C4-2B (cell line): ENCODE data around the gene RNASEH1.
"Not testable (repeated sequence)": the region's sequence is repeated elsewhere in the genome, so short reads cannot be mapped to it uniquely, and the experiment has no call there.

Source experiments
- H3K27ac ChIP-seq: fragments of 450-650 bp; 2 replicates; pipeline ENCODE4 v1.5.1; 2017
- ZFX ChIP-seq: fragments of 450-650 bp; IDR thresholded peaks from 2 replicates; pipeline ENCODE4 v1.6.1; 2017
- TF ChIP-seq, protein P1 (sequence below): fragments of 450-650 bp; conservative IDR thresholded peaks from 2 replicates; pipeline ENCODE4 v1.5.1; 2017; ENCODE audit warnings: mild to moderate bottlenecking

The RNASEH1 gene

DNA sequence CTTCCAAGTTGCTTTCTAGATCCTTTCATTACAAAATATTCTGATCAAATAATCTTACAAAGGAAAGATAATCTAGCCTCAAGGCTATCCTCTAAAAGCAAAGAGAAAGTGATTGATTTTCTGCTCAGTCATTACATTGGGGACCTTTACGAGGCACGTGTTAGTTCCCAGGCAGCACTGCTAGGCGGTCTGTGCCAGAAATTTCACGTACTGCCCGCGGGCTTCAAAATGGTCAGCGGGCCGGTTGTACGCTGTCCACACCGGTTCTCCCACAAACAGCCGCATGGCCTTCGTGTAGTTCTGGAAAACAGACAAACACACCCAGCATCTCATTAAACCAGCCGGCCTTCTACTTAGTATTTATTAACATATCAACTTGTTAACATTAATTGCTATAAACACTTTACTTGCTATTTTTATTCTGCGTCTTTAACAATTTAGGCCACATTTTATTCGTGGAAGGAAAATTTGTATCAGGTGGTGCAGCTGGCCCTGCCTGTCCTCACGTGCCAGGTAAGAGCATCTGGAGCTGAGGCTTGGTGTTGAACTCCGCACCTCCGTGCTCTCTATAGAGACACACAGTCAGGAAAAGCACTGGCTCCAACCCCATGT, 59.2 kb downstream of the RNASEH1 start:
- H3K27ac ChIP-seq = no peak overlapping the region
- TF ChIP-seq, protein P1, sequence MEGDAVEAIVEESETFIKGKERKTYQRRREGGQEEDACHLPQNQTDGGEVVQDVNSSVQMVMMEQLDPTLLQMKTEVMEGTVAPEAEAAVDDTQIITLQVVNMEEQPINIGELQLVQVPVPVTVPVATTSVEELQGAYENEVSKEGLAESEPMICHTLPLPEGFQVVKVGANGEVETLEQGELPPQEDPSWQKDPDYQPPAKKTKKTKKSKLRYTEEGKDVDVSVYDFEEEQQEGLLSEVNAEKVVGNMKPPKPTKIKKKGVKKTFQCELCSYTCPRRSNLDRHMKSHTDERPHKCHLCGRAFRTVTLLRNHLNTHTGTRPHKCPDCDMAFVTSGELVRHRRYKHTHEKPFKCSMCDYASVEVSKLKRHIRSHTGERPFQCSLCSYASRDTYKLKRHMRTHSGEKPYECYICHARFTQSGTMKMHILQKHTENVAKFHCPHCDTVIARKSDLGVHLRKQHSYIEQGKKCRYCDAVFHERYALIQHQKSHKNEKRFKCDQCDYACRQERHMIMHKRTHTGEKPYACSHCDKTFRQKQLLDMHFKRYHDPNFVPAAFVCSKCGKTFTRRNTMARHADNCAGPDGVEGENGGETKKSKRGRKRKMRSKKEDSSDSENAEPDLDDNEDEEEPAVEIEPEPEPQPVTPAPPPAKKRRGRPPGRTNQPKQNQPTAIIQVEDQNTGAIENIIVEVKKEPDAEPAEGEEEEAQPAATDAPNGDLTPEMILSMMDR = no peak
- TF ChIP-seq ZFX = no peak

DNA sequence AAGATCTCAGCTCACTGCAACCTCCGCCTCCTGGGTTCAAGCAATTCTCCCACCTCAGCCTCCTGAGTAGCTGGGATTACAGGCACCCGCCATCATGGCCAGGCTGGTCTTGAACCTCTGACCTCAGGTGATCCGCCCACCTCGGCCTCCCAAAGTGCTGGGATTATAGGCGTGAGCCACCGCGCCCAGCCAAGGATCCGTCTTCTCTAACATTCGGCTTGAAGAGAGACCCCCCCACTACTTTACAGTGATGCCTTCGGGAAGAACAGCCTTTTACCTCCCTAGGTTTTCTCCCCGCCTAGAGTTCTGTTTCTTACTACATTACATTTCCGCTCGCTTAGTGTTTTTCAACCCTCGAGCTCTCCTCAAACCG, 61.4 kb downstream of the RNASEH1 start:
- H3K27ac ChIP-seq = not testable (repeated sequence)
